Right atrium auricular region (tissue), 2 donors: ENCODE results near the gene MN1. TPM values are rescaled to one million over a fixed set of nuclear protein-coding genes. Genes with fewer than 3 reads are reported as not detected.

Experiments used
- DNase-seq: peaks from one replicate; pipeline ENCODE4 v3.0.0-alpha.2; 2019; ENCODE audit warnings: low spot score
- H3K27ac ChIP-seq, 2 donors: fragments of 200-600 bp; sonication (generic); 1 replicate in 1 of 2; 2 replicates in 1 of 2; pipeline ENCODE4 v1.5.1; 2016 to 2019
- H3K27me3 ChIP-seq, 2 donors: fragments of 200-600 bp; sonication (generic); one replicate each; pipeline versions ENCODE4 v1.5.1 to v1.6.0; 2017 to 2019
- H3K36me3 ChIP-seq: fragments of 200-600 bp; sonication (generic); one replicate; pipeline ENCODE4 v1.5.1; 2016
- H3K4me1 ChIP-seq, 2 donors: fragments of 200-600 bp; sonication (generic); one replicate each; pipeline versions ENCODE4 v1.5.1 to v1.6.0; 2017 to 2019
- H3K4me3 ChIP-seq, 2 donors: fragments of 200-600 bp; sonication (generic); 1 replicate in 1 of 2; 2 replicates in 1 of 2; pipeline ENCODE4 v1.5.1; 2017 to 2019; ENCODE audit warnings: mild to moderate bottlenecking in 1 of 2, moderate library complexity in 1 of 2
- H3K9me3 ChIP-seq, 2 donors: fragments of 200-600 bp; sonication (generic); one replicate each; pipeline ENCODE4 v1.5.1; 2019
- CTCF ChIP-seq, 2 donors: fragments of 200-600 bp; sonication (generic); IDR thresholded peaks; one replicate each; pipeline ENCODE4 v1.5.1; 2019; ENCODE audit warnings: antibody characterized with exemption in 2 of 2
- total RNA-seq, 2 donors: library from RNA; depleted of rRNA; stranded (reverse); fragments of >200 nt; gene quantifications; one replicate each; pipeline ENCODE4 v1.1.0, GENCODE V29; 2016

MN1 gene
- total RNA-seq, 2 donors from 2014 or later, result 13.0 to 14.3 TPM

GRCh38 chr22:27845644-27846043 is 44.1 kb upstream of the MN1 start:
- no peak overlapping the region for H3K27ac ChIP-seq

DNA sequence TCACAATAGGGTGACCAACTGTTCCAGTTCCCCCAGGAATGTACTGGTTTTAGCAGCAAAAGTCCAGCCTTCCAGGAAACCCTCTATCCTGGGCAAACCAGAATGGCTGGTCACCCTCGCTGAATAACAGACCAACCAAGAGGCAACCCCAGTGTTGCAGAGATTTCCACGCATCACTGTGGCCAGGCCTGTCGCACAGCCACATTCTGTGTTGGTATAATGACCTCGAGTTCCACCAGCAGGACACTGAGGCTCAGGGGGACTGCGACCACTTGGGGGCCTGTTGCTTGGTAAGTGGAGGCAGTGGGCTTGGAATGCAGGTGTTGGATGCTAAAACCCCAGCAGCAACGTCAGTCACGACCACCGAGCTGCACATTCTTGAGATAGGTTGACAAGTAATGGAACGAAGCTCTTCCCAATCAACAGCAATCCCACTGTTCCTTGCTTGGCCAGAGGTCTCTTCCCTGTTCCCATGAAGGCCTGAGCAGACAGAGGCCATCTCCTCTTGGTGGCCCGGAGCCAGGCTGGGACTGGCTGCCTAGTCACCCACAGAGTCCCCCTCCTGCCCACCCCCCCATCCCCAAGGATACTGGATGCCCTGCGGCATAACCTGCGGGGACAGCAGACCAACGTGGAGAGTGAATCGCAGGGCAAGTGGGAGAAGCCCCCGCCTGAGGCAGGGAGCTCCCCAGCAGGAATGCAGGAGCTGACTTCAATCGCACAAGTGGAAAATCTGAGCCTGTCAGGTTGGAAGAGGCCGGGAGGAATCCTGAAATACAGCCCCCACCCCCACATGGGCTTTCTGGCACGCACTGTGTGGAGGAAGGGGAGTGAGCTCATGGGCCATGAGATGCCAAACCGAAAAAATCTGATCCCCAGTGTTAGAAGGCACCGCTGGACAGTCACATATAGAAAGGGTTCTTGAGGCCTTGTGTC is 43.4 kb upstream of the MN1 start:
- peaks cover 25% of the 10 kb centered on the region for H3K36me3 ChIP-seq

More at GRCh38 chr22:27845644-27846043, 44.1 kb upstream of the MN1 start:
- H3K36me3 ChIP-seq, result peaks cover 27% of the 10 kb centered on the region
- no peak for DNase-seq
- H3K4me3 ChIP-seq, result no peak overlapping the region
- peaks cover 0 to 34% of the 10 kb centered on the region in 2 donors for H3K4me1 ChIP-seq
- no peak for TF ChIP-seq CTCF (IDR thresholded peaks at IDR 0.05)
- H3K9me3 ChIP-seq, result no peaks in the 10 kb centered on the region
- H3K27me3 ChIP-seq, result no peaks in the 10 kb centered on the region

GRCh38 chr22:27844256-27844655 is 42.7 kb upstream of the MN1 start:
- Histone ChIP-seq H3K27me3 (no peaks in the 10 kb centered on the region), H3K4me1 (peaks cover 0 to 20% of the 10 kb centered on the region in 2 donors), H3K9me3 (no peaks in the 10 kb centered on the region), H3K4me3 (no peak overlapping the region), H3K27ac (no peak overlapping the region), H3K36me3 (peaks cover 25% of the 10 kb centered on the region)
- peak; percentile 16 for DNase-seq
- TF ChIP-seq CTCF (IDR thresholded peaks at IDR 0.05), result no peak

More for the DNA sequence above, 43.4 kb upstream of the MN1 start:
- Histone ChIP-seq H3K4me1 (peaks cover 0 to 26% of the 10 kb centered on the region in 2 donors), H3K9me3 (no peaks in the 10 kb centered on the region), H3K27me3 (no peaks in the 10 kb centered on the region), H3K27ac (no peak overlapping the region), H3K4me3 (no peak overlapping the region)
- DNase-seq, result peak; percentile 55
- no peak for TF ChIP-seq CTCF (IDR thresholded peaks at IDR 0.05)

DNA sequence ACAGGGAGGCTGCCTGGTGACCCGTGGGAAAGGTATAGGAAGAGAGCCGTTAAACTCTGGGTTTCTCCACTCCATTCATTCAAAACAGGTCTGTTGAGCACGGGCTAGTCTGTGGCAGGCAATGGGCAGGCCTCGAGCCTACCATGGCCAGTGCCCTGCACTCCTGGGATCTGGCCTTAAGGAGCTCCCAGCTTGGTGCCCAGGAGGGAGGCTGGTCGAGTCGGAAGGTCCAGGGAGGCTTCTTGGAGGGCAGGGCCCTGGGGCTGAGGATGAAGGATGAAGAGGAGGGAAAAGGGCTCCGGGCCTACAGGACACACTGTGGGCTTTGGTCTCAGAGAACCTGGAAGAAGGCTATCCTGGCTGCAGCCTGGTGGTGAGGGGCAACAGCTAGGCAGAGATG is 41.9 kb upstream of the MN1 start:
- peak; percentile 58 for DNase-seq
- Histone ChIP-seq H3K27ac (peak overlapping the region in 1 of 2 donors; percentile 22), H3K9me3 (no peaks in the 10 kb centered on the region), H3K27me3 (no peaks in the 10 kb centered on the region), H3K4me1 (peaks cover 0 to 20% of the 10 kb centered on the region in 2 donors), H3K4me3 (no peak overlapping the region), H3K36me3 (peaks cover 18% of the 10 kb centered on the region)
- no peak for TF ChIP-seq CTCF (IDR thresholded peaks at IDR 0.05)

GRCh38 chr22:27842669-27843431 is 41.3 kb upstream of the MN1 start:
- TF ChIP-seq CTCF (IDR thresholded peaks at IDR 0.05), result no peak
- Histone ChIP-seq H3K4me1 (peaks cover 0 to 20% of the 10 kb centered on the region in 2 donors), H3K9me3 (no peaks in the 10 kb centered on the region), H3K27ac (peak overlapping the region in 1 of 2 donors; percentile 22), H3K36me3 (peaks cover 13% of the 10 kb centered on the region), H3K4me3 (no peak overlapping the region), H3K27me3 (no peaks in the 10 kb centered on the region)
- no peak for DNase-seq
